OCI-LY1 (cell line): ENCODE measurements around the gene GPR22.
A peak's percentile ranks its signal among the peaks of the same experiment; 100 is the strongest.

ENCODE experiments used
- H2AFZ ChIP-seq: fragments of 200-600 bp; sonication (generic), shearing (Covaris generic); 2 replicates; pipeline ENCODE4 v1.6.0; 2014; ENCODE audit warnings: antibody characterized with exemption, mild to moderate bottlenecking, low read length
- H3F3A ChIP-seq: fragments of 200-600 bp; sonication (generic), shearing (Covaris generic); 2 replicates; pipeline ENCODE4 v1.6.0; 2014; ENCODE audit warnings: mild to moderate bottlenecking, antibody characterized with exemption, low read length, moderate library complexity; ENCODE audit not compliant: insufficient read depth
- H3K27ac ChIP-seq: fragments of 200-600 bp; sonication (generic); 2 replicates; pipeline ENCODE4 v1.5.1; 2014; ENCODE audit warnings: low read length, mixed run types, mild to moderate bottlenecking, low read depth; ENCODE audit not compliant: poor library complexity, severe bottlenecking
- H3K27me3 ChIP-seq: fragments of 200-600 bp; sonication (generic); 2 replicates; pipeline ENCODE4 v1.6.0; 2014; ENCODE audit warnings: antibody characterized with exemption, mild to moderate bottlenecking, low read length, moderate library complexity; ENCODE audit not compliant: insufficient read depth
- H3K36me3 ChIP-seq: fragments of 200-600 bp; sonication (generic); 2 replicates; pipeline ENCODE4 v1.6.1; 2014; ENCODE audit warnings: mild to moderate bottlenecking, antibody characterized with exemption, low read length, moderate library complexity, mixed read lengths; ENCODE audit not compliant: insufficient read depth
- H3K4me1 ChIP-seq: fragments of 200-600 bp; sonication (generic); 2 replicates; pipeline ENCODE4 v1.5.1; 2014; ENCODE audit warnings: mild to moderate bottlenecking, low read length, moderate library complexity; ENCODE audit not compliant: insufficient read depth, severe bottlenecking
- H3K4me2 ChIP-seq: fragments of 200-600 bp; sonication (generic), shearing (Covaris generic); 2 replicates; pipeline ENCODE4 v1.6.1; 2014; ENCODE audit warnings: low read length
- H3K4me3 ChIP-seq: fragments of 200-600 bp; sonication (generic); 2 replicates; pipeline ENCODE4 v1.5.1; 2014; ENCODE audit warnings: low read length, low read depth, mild to moderate bottlenecking, mixed read lengths; ENCODE audit not compliant: poor library complexity, severe bottlenecking
- H3K79me2 ChIP-seq: fragments of 200-600 bp; shearing (Covaris generic); 2 replicates; pipeline ENCODE4 v1.6.1; 2016; ENCODE audit warnings: mixed run types, low read length, mixed read lengths; ENCODE audit not compliant: insufficient read depth
- H3K9ac ChIP-seq: fragments of 200-600 bp; sonication (generic), shearing (Covaris generic); 2 replicates; pipeline ENCODE4 v1.6.1; 2014; ENCODE audit warnings: mild to moderate bottlenecking, low read length, mixed read lengths
- H3K9me2 ChIP-seq: fragments of 200-600 bp; sonication (generic), shearing (Covaris generic); 2 replicates; pipeline ENCODE4 v1.6.1; 2014; ENCODE audit warnings: low read depth, mild to moderate bottlenecking, low read length, mixed read lengths
- H3K9me3 ChIP-seq: fragments of 200-600 bp; shearing (Covaris generic); 2 replicates; pipeline ENCODE4 v1.6.1; 2014; ENCODE audit warnings: low read length, mixed read lengths
- H4K20me1 ChIP-seq: fragments of 200-600 bp; sonication (generic), shearing (Covaris generic); 2 replicates; pipeline ENCODE4 v1.6.0; 2016; ENCODE audit warnings: mild to moderate bottlenecking, low read length; ENCODE audit not compliant: insufficient read depth
- CTCF ChIP-seq: fragments of 200-600 bp; sonication (generic), shearing (Covaris generic); IDR thresholded peaks from 2 replicates; pipeline ENCODE4 v1.5.1; 2017; ENCODE audit warnings: mild to moderate bottlenecking, antibody characterized with exemption, low read length, moderate library complexity, mixed read lengths
- EZH2 ChIP-seq: fragments of 200-600 bp; sonication (generic), shearing (Covaris generic); IDR thresholded peaks from 2 replicates; pipeline ENCODE4 v1.8.0; 2017; ENCODE audit warnings: borderline replicate concordance, mixed run types, mild to moderate bottlenecking, antibody characterized with exemption, low read length, moderate library complexity, mixed read lengths

Gene GPR22

DNA sequence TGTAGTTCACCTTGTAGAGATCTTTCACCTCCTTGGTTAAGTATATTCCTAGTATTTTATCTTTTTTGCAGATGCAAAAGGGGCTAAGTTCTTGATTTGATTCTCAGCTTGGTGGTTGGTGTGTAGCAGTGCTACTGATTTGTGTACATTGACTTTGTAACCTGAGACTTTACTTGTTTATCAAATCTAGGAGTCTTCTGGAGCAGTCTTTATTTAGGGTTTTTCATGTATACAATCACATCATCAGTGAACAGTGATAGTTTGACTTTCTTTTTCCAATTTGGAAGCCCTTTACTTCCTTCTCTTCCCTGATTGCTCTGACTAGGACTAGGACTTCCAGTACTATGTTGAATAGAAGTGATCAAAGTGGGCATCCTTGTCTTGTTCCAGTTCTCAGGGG, 33.8 kb downstream of the GPR22 start:
- Histone ChIP-seq H3F3A (no peaks in the 10 kb centered on the region), H3K27me3 (no peaks in the 10 kb centered on the region), H3K79me2 (no peaks in the 10 kb centered on the region), H3K9me3 (no peaks in the 10 kb centered on the region), H2AFZ (no peak overlapping the region), H3K4me3 (no peak overlapping the region), H3K4me2 (no peak overlapping the region), H3K36me3 (no peaks in the 10 kb centered on the region), H3K9ac (no peak overlapping the region), H3K27ac (no peak overlapping the region), H4K20me1 (no peaks in the 10 kb centered on the region), H3K9me2 (no peaks in the 10 kb centered on the region), H3K4me1 (peaks cover 13% of the 10 kb centered on the region)
- no peak for TF ChIP-seq CTCF
- TF ChIP-seq EZH2 = no peak

- TF ChIP-seq EZH2 (no peak), CTCF (no peak)
- H4K20me1 ChIP-seq = no peaks in the 10 kb centered on the region
- peaks cover 13% of the 10 kb centered on the region for H3K4me1 ChIP-seq
- H2AFZ ChIP-seq = no peak overlapping the region
- no peak overlapping the region for H3K4me3 ChIP-seq
- H3K79me2 ChIP-seq = no peaks in the 10 kb centered on the region
- H3K27ac ChIP-seq = no peak overlapping the region
- H3K27me3 ChIP-seq = no peaks in the 10 kb centered on the region
- no peaks in the 10 kb centered on the region for H3K9me2 ChIP-seq
- H3K4me2 ChIP-seq = no peak overlapping the region
- H3K9ac ChIP-seq = no peak overlapping the region
- no peaks in the 10 kb centered on the region for H3K36me3 ChIP-seq
- no peaks in the 10 kb centered on the region for H3F3A ChIP-seq
- no peaks in the 10 kb centered on the region for H3K9me3 ChIP-seq
Measured at GRCh38 chr7:107505362-107505761, 35.5 kb downstream of the GPR22 start.

- H3K79me2 ChIP-seq = no peaks in the 10 kb centered on the region
- no peak overlapping the region for H3K4me2 ChIP-seq
- H3K9me2 ChIP-seq = no peaks in the 10 kb centered on the region
- no peak overlapping the region for H3K4me3 ChIP-seq
- H4K20me1 ChIP-seq = no peaks in the 10 kb centered on the region
- TF ChIP-seq EZH2 = no peak
- TF ChIP-seq CTCF = no peak
- no peaks in the 10 kb centered on the region for H3F3A ChIP-seq
- H2AFZ ChIP-seq = no peak overlapping the region
- no peaks in the 10 kb centered on the region for H3K36me3 ChIP-seq
- no peak overlapping the region for H3K9ac ChIP-seq
- H3K9me3 ChIP-seq = no peaks in the 10 kb centered on the region
- peak overlapping the region; percentile 63 for H3K27ac ChIP-seq
- no peaks in the 10 kb centered on the region for H3K27me3 ChIP-seq
- H3K4me1 ChIP-seq = peaks cover 13% of the 10 kb centered on the region
Measured at GRCh38 chr7:107505997-107506673, 36.3 kb downstream of the GPR22 start.
